ENCODE measurements around the gene CAPS.

Gene CAPS

GRCh38 chr19:5934774-5935472 is 20.9 kb downstream of the CAPS start:
- Histone ChIP-seq H4K8ac (ENCODE audit: low read depth, low read length) (no peak overlapping the region), H3K4me1 (ENCODE audit: control insufficient read depth, low read depth, low read length) (no peaks in the 10 kb centered on the region), H3K4me2 (ENCODE audit: low read length) (no peak overlapping the region), H3K27me3 (ENCODE audit: insufficient read depth, low read length, poor library complexity) (no peaks in the 10 kb centered on the region), H2BK15ac (replicated peaks; ENCODE audit: low read depth) (no peak overlapping the region), H3K4me3 (ENCODE audit: low read length) (no peak overlapping the region), H3K79me1 (ENCODE audit: low read length) (peaks cover 9% of the 10 kb centered on the region), H4K5ac (ENCODE audit: low read length) (no peak overlapping the region), H2AK5ac (ENCODE audit: low read length) (no peak overlapping the region), H3K79me2 (ENCODE audit: control insufficient read depth, insufficient read depth, low read length) (no peaks in the 10 kb centered on the region), H3K23ac (ENCODE audit: low read length) (no peak overlapping the region), H3K4ac (ENCODE audit: low read depth, low read length) (no peak overlapping the region), H2BK120ac (ENCODE audit: low read depth, low read length) (no peak overlapping the region), H3K56ac (ENCODE audit: low read length) (no peak overlapping the region), H2BK5ac (ENCODE audit: low read length) (no peak overlapping the region), H3K36me3 (ENCODE audit: control insufficient read depth, insufficient read depth, low read length) (peaks cover 8% of the 10 kb centered on the region), H3K27ac (ENCODE audit: low read depth, low read length) (no peak overlapping the region), H3K18ac (ENCODE audit: low read length) (no peak overlapping the region), H3K9ac (ENCODE audit: low read length) (no peak overlapping the region)
- WGBS (ENCODE audit: extremely low coverage, insufficient coverage, low lambda C conversion rate), result no CpG with 5 or more reads among the region's 16 CpGs
- DNase-seq, result no peak

GRCh38 chr19:5935473-5936291 is 21.6 kb downstream of the CAPS start:
- no peak for DNase-seq
- Histone ChIP-seq H2BK5ac (ENCODE audit: low read length) (no peak overlapping the region), H3K9ac (ENCODE audit: low read length) (no peak overlapping the region), H2BK15ac (replicated peaks; ENCODE audit: low read depth) (no peak overlapping the region), H4K5ac (ENCODE audit: low read length) (no peak overlapping the region), H3K4me3 (ENCODE audit: low read length) (no peak overlapping the region), H3K79me2 (ENCODE audit: control insufficient read depth, insufficient read depth, low read length) (no peaks in the 10 kb centered on the region), H3K18ac (ENCODE audit: low read length) (no peak overlapping the region), H3K79me1 (ENCODE audit: low read length) (peaks cover 11% of the 10 kb centered on the region), H3K27ac (ENCODE audit: low read depth, low read length) (no peak overlapping the region), H2AK5ac (ENCODE audit: low read length) (no peak overlapping the region), H4K8ac (ENCODE audit: low read depth, low read length) (no peak overlapping the region), H3K4me2 (ENCODE audit: low read length) (no peak overlapping the region), H3K27me3 (ENCODE audit: insufficient read depth, low read length, poor library complexity) (no peaks in the 10 kb centered on the region), H2BK120ac (ENCODE audit: low read depth, low read length) (no peak overlapping the region), H3K23ac (ENCODE audit: low read length) (no peak overlapping the region), H3K4me1 (ENCODE audit: control insufficient read depth, low read depth, low read length) (no peaks in the 10 kb centered on the region), H3K56ac (ENCODE audit: low read length) (no peak overlapping the region), H3K36me3 (ENCODE audit: control insufficient read depth, insufficient read depth, low read length) (peaks cover 8% of the 10 kb centered on the region), H3K4ac (ENCODE audit: low read depth, low read length) (no peak overlapping the region)
- no CpG with 5 or more reads among the region's 25 CpGs for WGBS (ENCODE audit: extremely low coverage, insufficient coverage, low lambda C conversion rate)

GRCh38 chr19:5936292-5936592 is 22.2 kb downstream of the CAPS start:
- Histone ChIP-seq H2BK120ac (ENCODE audit: low read depth, low read length) (no peak overlapping the region), H3K23ac (ENCODE audit: low read length) (no peak overlapping the region), H3K27me3 (ENCODE audit: insufficient read depth, low read length, poor library complexity) (no peaks in the 10 kb centered on the region), H3K79me2 (ENCODE audit: control insufficient read depth, insufficient read depth, low read length) (no peaks in the 10 kb centered on the region), H3K27ac (ENCODE audit: low read depth, low read length) (no peak overlapping the region), H3K56ac (ENCODE audit: low read length) (no peak overlapping the region), H4K5ac (ENCODE audit: low read length) (no peak overlapping the region), H3K4me2 (ENCODE audit: low read length) (no peak overlapping the region), H3K9ac (ENCODE audit: low read length) (no peak overlapping the region), H2BK5ac (ENCODE audit: low read length) (no peak overlapping the region), H3K4me1 (ENCODE audit: control insufficient read depth, low read depth, low read length) (no peaks in the 10 kb centered on the region), H3K79me1 (ENCODE audit: low read length) (peaks cover 13% of the 10 kb centered on the region), H3K36me3 (ENCODE audit: control insufficient read depth, insufficient read depth, low read length) (peaks cover 10% of the 10 kb centered on the region), H4K8ac (ENCODE audit: low read depth, low read length) (no peak overlapping the region), H2BK15ac (replicated peaks; ENCODE audit: low read depth) (no peak overlapping the region), H3K4ac (ENCODE audit: low read depth, low read length) (no peak overlapping the region), H3K18ac (ENCODE audit: low read length) (no peak overlapping the region), H3K4me3 (ENCODE audit: low read length) (no peak overlapping the region), H2AK5ac (ENCODE audit: low read length) (no peak overlapping the region)
- DNase-seq, result no peak
- WGBS (ENCODE audit: extremely low coverage, insufficient coverage, low lambda C conversion rate), result no CpG with 5 or more reads among the region's 9 CpGs

- Histone ChIP-seq H4K8ac (ENCODE audit: low read depth, low read length) (no peak overlapping the region), H2AK5ac (ENCODE audit: low read length) (no peak overlapping the region), H3K56ac (ENCODE audit: low read length) (no peak overlapping the region), H2BK15ac (replicated peaks; ENCODE audit: low read depth) (no peak overlapping the region), H3K79me1 (ENCODE audit: low read length) (peaks cover 17% of the 10 kb centered on the region), H2BK5ac (ENCODE audit: low read length) (no peak overlapping the region), H3K27ac (ENCODE audit: low read depth, low read length) (no peak overlapping the region), H3K4me3 (ENCODE audit: low read length) (no peak overlapping the region), H3K4ac (ENCODE audit: low read depth, low read length) (no peak overlapping the region), H3K4me2 (ENCODE audit: low read length) (no peak overlapping the region), H3K9ac (ENCODE audit: low read length) (no peak overlapping the region), H4K5ac (ENCODE audit: low read length) (no peak overlapping the region), H3K23ac (ENCODE audit: low read length) (no peak overlapping the region), H3K4me1 (ENCODE audit: control insufficient read depth, low read depth, low read length) (no peaks in the 10 kb centered on the region), H3K18ac (ENCODE audit: low read length) (no peak overlapping the region), H3K27me3 (ENCODE audit: insufficient read depth, low read length, poor library complexity) (no peaks in the 10 kb centered on the region), H3K36me3 (ENCODE audit: control insufficient read depth, insufficient read depth, low read length) (peaks cover 11% of the 10 kb centered on the region), H3K79me2 (ENCODE audit: control insufficient read depth, insufficient read depth, low read length) (peaks cover 1% of the 10 kb centered on the region), H2BK120ac (ENCODE audit: low read depth, low read length) (no peak overlapping the region)
- DNase-seq, result no peak
- no CpG with 5 or more reads among the region's 10 CpGs for WGBS (ENCODE audit: extremely low coverage, insufficient coverage, low lambda C conversion rate)
Observed at GRCh38 chr19:5937550-5937949, 23.5 kb downstream of the CAPS start.

- H3K56ac ChIP-seq (ENCODE audit: low read length), result no peak overlapping the region
- H3K4me2 ChIP-seq (ENCODE audit: low read length), result no peak overlapping the region
- H2BK120ac ChIP-seq (ENCODE audit: low read depth, low read length), result no peak overlapping the region
- no peak overlapping the region for H3K4me3 ChIP-seq (ENCODE audit: low read length)
- H3K79me2 ChIP-seq (ENCODE audit: control insufficient read depth, insufficient read depth, low read length), result peaks cover 6% of the 10 kb centered on the region
- no peak for DNase-seq
- no peak overlapping the region for H4K5ac ChIP-seq (ENCODE audit: low read length)
- WGBS (ENCODE audit: extremely low coverage, insufficient coverage, low lambda C conversion rate), result no CpG with 5 or more reads among the region's 21 CpGs
- no peak overlapping the region for H3K23ac ChIP-seq (ENCODE audit: low read length)
- H4K8ac ChIP-seq (ENCODE audit: low read depth, low read length), result no peak overlapping the region
- H3K18ac ChIP-seq (ENCODE audit: low read length), result no peak overlapping the region
- no peak overlapping the region for H3K9ac ChIP-seq (ENCODE audit: low read length)
- H3K4ac ChIP-seq (ENCODE audit: low read depth, low read length), result no peak overlapping the region
- H3K4me1 ChIP-seq (ENCODE audit: control insufficient read depth, low read depth, low read length), result no peaks in the 10 kb centered on the region
- no peak overlapping the region for H3K27ac ChIP-seq (ENCODE audit: low read depth, low read length)
- H2AK5ac ChIP-seq (ENCODE audit: low read length), result no peak overlapping the region
- H3K79me1 ChIP-seq (ENCODE audit: low read length), result peaks cover 22% of the 10 kb centered on the region
- no peak overlapping the region for H2BK5ac ChIP-seq (ENCODE audit: low read length)
- H3K27me3 ChIP-seq (ENCODE audit: insufficient read depth, low read length, poor library complexity), result no peaks in the 10 kb centered on the region
- H3K36me3 ChIP-seq (ENCODE audit: control insufficient read depth, insufficient read depth, low read length), result peaks cover 8% of the 10 kb centered on the region
- H2BK15ac ChIP-seq (replicated peaks; ENCODE audit: low read depth), result no peak overlapping the region
Observed at GRCh38 chr19:5940260-5941208, 26.5 kb downstream of the CAPS start.

Data from mesendoderm (in vitro differentiated cells).